GM12878 (cell line): Measurements from ENCODE around the gene STYXL2. TPM values are rescaled to one million over a fixed set of nuclear protein-coding genes. Genes with fewer than 3 reads are reported as not detected.

Source experiments
- ATAC-seq: fragments of 200-7000 bp; cut with Tn5 transposase; 3 replicates; pipeline ENCODE4 v1.9.1; 2020; ENCODE audit warnings: mild to moderate bottlenecking, moderate library complexity
- BruUV-seq: library from RNA; stranded (reverse); fragments of 400-500 nt; replicated peaks from 2 replicates; lab custom pipeline; 2021; lab: Mats Ljungman, UMichigan
- CTCF ChIA-PET: fragments of 300-600 bp; sonication (Branson Sonifier 250); formaldehyde crosslinking; extraction: SDS; loops from one replicate; lab custom pipeline; 2021; ENCODE audit warnings: inconsistent platforms; lab: Yijun Ruan, JAX
- POLR2A ChIA-PET: fragments of 350-600 bp; formaldehyde crosslinking; extraction: SDS; loops from one replicate; lab custom pipeline; 2021; ENCODE audit warnings: inconsistent platforms; lab: Charles Lee
- RAD21 ChIA-PET: fragments of 300-600 bp; sonication (Branson Sonifier 250); formaldehyde crosslinking; loops from one replicate; lab custom pipeline; 2023; ENCODE audit warnings: antibody characterized with exemption; ENCODE audit not compliant: unreplicated experiment; lab: Charles Lee
- SMC1A ChIA-PET: fragments of 300-600 bp; sonication (Branson Sonifier 250); formaldehyde crosslinking; loops from one replicate; lab custom pipeline; 2023; ENCODE audit not compliant: unreplicated experiment, uncharacterized antibody; lab: Charles Lee
- DNase-seq: peaks from one replicate; pipeline ENCODE4 v3.0.0-alpha.2; 2011; ENCODE audit warnings: low read depth, low spot score
- FAIRE-seq: peaks from 3 replicates; lab custom pipeline; 2011; peaks lifted over from hg19 to GRCh38; lab: Jason Lieb, UNC
- H2AFZ ChIP-seq: 2 replicates; pipeline ENCODE4 v1.6.0; 2011; ENCODE audit warnings: low read depth, low read length, control low read depth; ENCODE audit not compliant: control insufficient read depth
- H3K27ac ChIP-seq: 2 replicates; pipeline ENCODE4 v1.5.1; 2011; ENCODE audit warnings: control low read depth; ENCODE audit not compliant: control insufficient read depth, insufficient read depth
- H3K27me3 ChIP-seq, 2 experiments: replicated peaks in 1 of 2; 2 replicates each; pipeline versions ENCODE4 v1.6.0 to v1.6.1; 2011; ENCODE audit warnings: low read length in 1 of 2; ENCODE audit not compliant: control insufficient read depth in 2 of 2, insufficient read depth in 2 of 2
- H3K36me3 ChIP-seq, 2 experiments: 2 replicates each; pipeline ENCODE4 v1.5.1; 2011; ENCODE audit warnings: low read length in 1 of 2; ENCODE audit not compliant: control insufficient read depth in 2 of 2, insufficient read depth in 2 of 2
- H3K4me1 ChIP-seq: 2 replicates; pipeline ENCODE4 v1.6.1; 2011; ENCODE audit warnings: mild to moderate bottlenecking, low read length, moderate library complexity, mixed read lengths; ENCODE audit not compliant: control insufficient read depth, insufficient read depth
- H3K4me2 ChIP-seq: 2 replicates; pipeline ENCODE4 v1.6.0; 2011; ENCODE audit warnings: control low read depth; ENCODE audit not compliant: control insufficient read depth, insufficient read depth
- H3K4me3 ChIP-seq: fragments of 200-600 bp; sonication (generic); 2 replicates; pipeline ENCODE4 v1.5.1; 2016
- H3K79me2 ChIP-seq: 2 replicates; pipeline ENCODE4 v1.6.0; 2011; ENCODE audit warnings: low read length; ENCODE audit not compliant: control insufficient read depth, insufficient read depth
- H3K9ac ChIP-seq: 2 replicates; pipeline ENCODE4 v1.8.0; 2011; ENCODE audit warnings: low read length, control low read depth, mixed read lengths; ENCODE audit not compliant: control insufficient read depth, insufficient read depth
- H3K9me3 ChIP-seq: replicated peaks from 3 replicates; pipeline ENCODE4 v1.5.1; 2011; ENCODE audit warnings: mild to moderate bottlenecking, low read length; ENCODE audit not compliant: control insufficient read depth, insufficient read depth
- H4K20me1 ChIP-seq: 2 replicates; pipeline ENCODE4 v1.6.0; 2011; ENCODE audit not compliant: control insufficient read depth, insufficient read depth
- CEBPB ChIP-seq, 2 experiments: fragments of 150-350 bp in 1 of 2; IDR thresholded peaks; 2 replicates each; pipeline ENCODE4 v1.6.1; 2012 to 2014; ENCODE audit warnings: low read depth in 2 of 2, low read length in 2 of 2, borderline replicate concordance in 1 of 2, inconsistent platforms in 1 of 2
- MTA3 ChIP-seq: IDR thresholded peaks from 2 replicates; pipeline ENCODE4 v1.6.1; 2012; ENCODE audit warnings: low read length, inconsistent platforms, borderline replicate concordance
- RAD21 ChIP-seq: IDR thresholded peaks from 2 replicates; pipeline ENCODE4 v1.6.1; 2011; ENCODE audit warnings: mild to moderate bottlenecking, low read depth, low read length, moderate library complexity; ENCODE audit not compliant: insufficient read depth
- RUNX3 ChIP-seq: IDR thresholded peaks from 2 replicates; pipeline ENCODE4 v1.6.1; 2012; ENCODE audit warnings: low read length, inconsistent platforms
- SIN3A ChIP-seq: IDR thresholded peaks from 2 replicates; pipeline ENCODE4 v1.6.1; 2012; ENCODE audit warnings: low read depth, low read length, improper control_type of control experiment
- WGBS: methylation state at CpG from one replicate; pipeline ENCODE4 v1.1.6; 2016; ENCODE audit warnings: low lambda C conversion rate; ENCODE audit not compliant: insufficient replicate concordance, insufficient coverage; ENCODE audit errors: missing lambda C conversion rate; 5-methylcytosine and 5-hydroxymethylcytosine counted together
- in situ Hi-C: fragments of 300-500 bp; cut with MboI; formaldehyde crosslinking; loops from 9 replicates; pipeline ENCODE4 v1.14.3; 2018; ENCODE audit warnings: mixed read lengths
- intact Hi-C: fragments of 100-400 bp; cut with micrococcal nuclease; formaldehyde crosslinking; loops from one replicate; pipeline ENCODE4 v1.14.2; 2022; ENCODE audit not compliant: unreplicated experiment
- polyA plus RNA-seq, 11 experiments: library from polyadenylated mRNA; depleted of rRNA in 4 of 11; unstranded in 6 of 11; stranded (reverse) in 5 of 11; fragments of >200 nt; fragmentation: Nextera tagmentation in 4 of 11; fragmentation: Illumina TruSeq in 1 of 11; extraction: Ambion mirVana in 4 of 11; extraction: Trizol in 1 of 11; gene quantifications; 1 replicate in 1 of 11; 2 replicates in 10 of 11; pipeline versions ENCODE4 v1.2.1 to v1.2.3, GENCODE V29; 2011 to 2016; ENCODE audit warnings: inconsistent platforms in 2 of 11, missing spikeins in 2 of 11, low read depth in 1 of 11
- total RNA-seq, 4 experiments: library from RNA; depleted of rRNA in 3 of 4; stranded (reverse); fragments of >200 nt in 3 of 4; fragmentation: Illumina TruSeq in 1 of 4; extraction: Trizol in 1 of 4; gene quantifications; 2 replicates each; pipeline versions ENCODE4 v1.2.1 to v1.2.3, GENCODE V29; 2013 to 2021

Gene STYXL2
- total and polyA plus RNA-seq, 10 of the 15 experiments (the other 5 are each of a cell fraction or from before 2014, with no cell fraction given), result under 0.01 to 0.08 (median 0.03) TPM; not detected in 7

- Histone ChIP-seq H3K4me3 (no peak overlapping the region), H3K9me3 (no peaks in the 10 kb centered on the region), H3K36me3 (no peaks in the 10 kb centered on the region), H3K4me1 (no peaks in the 10 kb centered on the region), H3K4me2 (no peak overlapping the region), H3K9ac (no peak overlapping the region), H4K20me1 (no peaks in the 10 kb centered on the region), H3K27me3 (peaks cover 0 to 2% of the 10 kb centered on the region in 2 experiments; a peak in 1 of 4 replicates), H3K79me2 (no peaks in the 10 kb centered on the region), H2AFZ (no peak overlapping the region), H3K27ac (no peak overlapping the region)
- WGBS, result 49% methylated on average over 13 of the region's 13 CpGs
- BruUV-seq, result no TSS peak
- DNase-seq, result no peak
- intact Hi-C loops, result loop anchor here (5.0 to 10.0 kb wide), 2 partner anchors 209 to 324 kb away; no protein-coding TSS in a partner anchor
- no peak for ATAC-seq
- ChIA-PET CTCF (no interaction called here), POLR2A (no interaction called here), SMC1A (interaction anchor here (0.9 kb wide), 1 partner anchor 56 kb away, joined by 3 read pairs; no protein-coding TSS in a partner anchor), RAD21 (no interaction called here)
- in situ Hi-C loops, result loop anchor here (5.0 kb wide), 1 partner anchor 54 kb away; no protein-coding TSS in a partner anchor
- no peak for FAIRE-seq
- TF ChIP-seq SIN3A (no peak), RAD21 (0 out of 2 replicates have a peak, but pooled peaks have one; percentile 14), RUNX3 (no peak)
Observed at GRCh38 chr1:167120899-167121298, 27.0 kb downstream of the STYXL2 start.

- Histone ChIP-seq H3K9ac (no peak overlapping the region), H3K4me1 (no peaks in the 10 kb centered on the region), H2AFZ (no peak overlapping the region), H3K9me3 (no peaks in the 10 kb centered on the region), H3K4me2 (no peak overlapping the region), H4K20me1 (no peaks in the 10 kb centered on the region), H3K27me3 (peaks cover 0 to 2% of the 10 kb centered on the region in 2 experiments; a peak in 1 of 4 replicates), H3K27ac (no peak overlapping the region), H3K36me3 (no peaks in the 10 kb centered on the region), H3K4me3 (no peak overlapping the region), H3K79me2 (no peaks in the 10 kb centered on the region)
- WGBS, result 37% methylated on average over 47 of the region's 47 CpGs
- no TSS peak for BruUV-seq
- POLR2A ChIA-PET, result no interaction called here
- RAD21 ChIA-PET, result no interaction called here
- no peak for FAIRE-seq
- intact Hi-C loops, result loop anchor here (5.0 to 10.0 kb wide), 2 partner anchors 209 to 323 kb away; no protein-coding TSS in a partner anchor
- no peak for DNase-seq
- peak; percentile 44 for ATAC-seq
- CTCF ChIA-PET, result no interaction called here
- in situ Hi-C loops, result loop anchor here (5.0 kb wide), 1 partner anchor 54 kb away; no protein-coding TSS in a partner anchor
- SMC1A ChIA-PET, result interaction anchor here (0.9 to 1.0 kb wide), 2 partner anchors 57 to 98 kb away, joined by 3 read pairs; no protein-coding TSS in a partner anchor
- TF ChIP-seq MTA3, result no peak
- no peak for TF ChIP-seq CEBPB (IDR thresholded peaks at IDR 0.05; ENCODE audit: borderline replicate concordance in 1 of 2, low read depth in 2 of 2, low read length in 2 of 2)
- TF ChIP-seq RAD21, result no peak
Observed at GRCh38 chr1:167121375-167122120, 27.7 kb downstream of the STYXL2 start.
